Limb (tissue), 2 donors: ENCODE measurements around the gene PPM1A.
A peak's percentile ranks its signal among the peaks of the same experiment; 100 is the strongest.

Experiments used
- DNase-seq, 2 donors: peaks; one replicate each; pipeline ENCODE4 v3.0.0-alpha.2; 2016; ENCODE audit errors: extremely low spot score in 2 of 2

Gene PPM1A

GRCh38 chr14:60226298-60226697 lies 22.7 kb upstream of the PPM1A start:
- no peak for DNase-seq

DNA sequence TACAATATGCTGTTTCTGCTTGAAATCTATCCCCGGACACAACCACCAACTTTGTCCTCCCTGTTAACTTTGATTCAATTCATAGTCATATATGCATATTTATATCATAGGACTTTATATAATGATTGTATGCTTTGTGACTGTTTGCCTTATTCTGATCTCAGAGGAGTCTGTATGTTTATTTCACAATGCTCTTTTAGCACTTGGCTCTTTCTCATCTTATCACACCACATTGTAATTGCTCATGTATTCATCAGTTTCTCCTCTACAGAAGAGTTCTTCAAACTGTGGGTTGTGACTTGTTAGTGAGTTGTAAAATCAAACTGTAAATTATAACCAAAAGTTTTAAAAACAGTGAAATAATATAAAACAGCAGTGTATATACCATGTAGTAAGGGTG lies 21.7 kb upstream of the PPM1A start:
- no peak for DNase-seq

DNA sequence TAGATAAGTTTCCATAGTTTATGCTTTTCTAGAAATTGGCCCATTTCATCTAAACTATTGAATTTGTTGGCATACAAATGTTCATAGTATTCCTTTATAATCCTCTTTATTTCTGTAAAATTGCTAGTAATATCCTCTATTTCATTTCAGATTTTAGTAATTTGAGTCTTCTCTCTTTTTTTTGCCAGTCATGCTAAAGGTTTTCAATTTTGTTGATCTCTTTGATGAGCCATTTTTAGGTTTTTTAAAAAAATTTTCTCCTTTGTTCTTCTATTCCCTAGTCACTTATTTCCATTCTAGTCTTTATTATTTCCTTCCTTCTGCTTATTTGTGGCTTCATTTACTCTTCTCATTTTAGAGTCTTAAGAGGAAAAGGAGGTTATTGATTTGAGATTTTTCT lies 19.4 kb upstream of the PPM1A start:
- DNase-seq, result no peak

DNA sequence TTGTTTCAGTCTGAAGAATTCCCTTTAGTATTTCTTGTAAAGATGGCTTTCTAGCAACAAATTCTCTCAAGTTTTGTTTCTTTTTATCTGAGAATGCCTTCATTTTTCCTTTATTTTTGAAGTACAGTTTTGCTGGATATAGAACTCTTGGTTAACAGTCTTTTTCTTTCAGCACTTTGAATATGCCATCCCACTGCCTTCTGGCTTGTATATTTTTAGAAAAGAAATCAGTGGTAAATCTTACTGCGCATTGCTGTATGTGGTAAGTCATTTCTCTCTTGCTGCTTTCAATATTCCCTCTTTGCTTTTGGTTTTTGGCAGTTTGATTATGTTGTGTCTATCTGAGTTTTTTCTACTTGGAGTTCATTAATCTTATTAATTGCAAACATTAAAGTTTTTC lies 16.8 kb upstream of the PPM1A start:
- DNase-seq, result no peak

- no peak for DNase-seq
Observed at GRCh38 chr14:60233251-60233650, 15.8 kb upstream of the PPM1A start.

DNA sequence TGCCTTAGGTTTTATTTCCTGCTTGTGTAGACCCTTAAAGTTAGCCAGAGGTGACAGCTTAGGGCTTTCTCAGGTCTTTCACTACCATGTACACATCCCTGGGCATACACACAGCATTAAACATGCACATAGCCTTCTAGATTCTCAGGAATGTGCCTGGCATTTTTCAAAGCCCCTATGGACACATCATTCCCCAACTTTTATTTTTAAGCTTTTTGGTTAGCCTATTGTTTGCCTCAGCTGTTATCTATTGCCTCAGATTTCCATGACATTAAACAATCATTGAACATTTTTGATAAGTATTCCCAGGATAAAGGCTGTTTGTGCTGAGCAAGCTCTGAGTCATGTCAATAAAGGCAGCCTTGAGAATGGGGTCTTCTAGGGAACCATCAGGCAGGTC lies 15.1 kb upstream of the PPM1A start:
- DNase-seq, result no peak

- DNase-seq, result no peak
Observed at GRCh38 chr14:60235440-60235839, 13.6 kb upstream of the PPM1A start.

GRCh38 chr14:60238955-60239354 lies 10.1 kb upstream of the PPM1A start:
- no peak for DNase-seq

GRCh38 chr14:60240139-60240856 lies 8.7 kb upstream of the PPM1A start:
- no peak for DNase-seq

DNA sequence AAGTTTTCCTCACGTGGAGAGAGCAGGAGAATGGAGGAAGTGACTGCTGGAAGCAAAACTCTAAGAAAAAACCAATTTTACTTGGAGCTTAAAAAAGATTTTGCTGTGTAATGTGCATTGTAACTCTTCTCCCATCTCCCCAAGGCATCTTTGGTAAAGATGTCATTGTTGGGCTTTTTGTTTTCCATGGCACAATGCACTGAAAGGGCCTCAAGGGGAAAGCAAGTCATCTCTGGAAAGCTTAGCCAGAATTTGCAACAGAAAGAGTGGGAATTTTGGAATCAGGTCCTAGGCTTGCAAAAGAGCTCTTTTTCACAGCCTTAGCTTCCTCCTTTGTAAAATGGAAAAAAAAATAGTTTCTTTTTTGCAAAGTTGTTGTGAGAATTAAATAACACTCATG lies 7.9 kb upstream of the PPM1A start:
- DNase-seq, result no peak

- no peak for DNase-seq
Observed at GRCh38 chr14:60242429-60242828, 6.6 kb upstream of the PPM1A start.

GRCh38 chr14:60245380-60246177 lies 3.4 kb upstream of the PPM1A start:
- no peak for DNase-seq

- peak; percentile 88 to 94 for DNase-seq
Observed at GRCh38 chr14:60247994-60248696, 876 bp upstream of the PPM1A start.

- peak; percentile 61 to 87 for DNase-seq
Observed at GRCh38 chr14:60249321-60250256, 568 bp downstream of the PPM1A start.

DNA sequence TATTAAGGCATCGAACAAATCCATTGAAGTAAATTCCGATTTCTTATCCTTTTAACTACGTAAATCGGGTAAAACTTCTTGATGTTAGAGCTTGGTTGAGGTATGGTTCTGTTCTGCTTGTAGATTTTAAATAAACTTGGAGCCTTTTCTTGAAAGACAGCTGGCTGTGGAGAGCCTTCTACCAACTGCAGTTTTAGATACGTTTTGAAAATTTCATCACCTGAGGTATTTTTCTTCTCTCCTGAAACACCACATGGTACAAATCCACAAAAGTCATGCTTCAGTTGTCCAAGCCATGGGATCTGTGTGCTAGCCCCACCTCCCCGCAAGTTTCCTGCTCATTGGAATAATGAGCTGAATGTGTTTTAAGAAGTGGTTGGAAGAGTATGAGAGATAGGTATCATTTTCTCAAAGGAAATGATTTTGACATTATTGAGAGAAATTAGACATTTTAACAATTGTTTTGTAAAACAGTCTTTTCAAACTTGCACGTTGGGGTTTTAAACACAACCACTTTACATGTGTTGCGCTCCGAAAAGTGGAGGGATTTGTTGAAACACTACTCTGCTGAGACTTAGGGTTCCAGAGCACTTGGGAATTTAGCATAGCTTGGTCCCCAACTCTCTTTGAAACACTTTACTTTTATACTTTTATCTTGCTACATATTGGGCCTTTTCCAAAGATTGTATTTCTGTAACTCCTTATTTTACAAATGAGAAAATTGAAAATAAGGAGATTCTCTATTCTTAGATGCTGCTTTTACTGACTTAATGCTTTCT lies 1.4 kb downstream of the PPM1A start:
- no peak for DNase-seq

DNA sequence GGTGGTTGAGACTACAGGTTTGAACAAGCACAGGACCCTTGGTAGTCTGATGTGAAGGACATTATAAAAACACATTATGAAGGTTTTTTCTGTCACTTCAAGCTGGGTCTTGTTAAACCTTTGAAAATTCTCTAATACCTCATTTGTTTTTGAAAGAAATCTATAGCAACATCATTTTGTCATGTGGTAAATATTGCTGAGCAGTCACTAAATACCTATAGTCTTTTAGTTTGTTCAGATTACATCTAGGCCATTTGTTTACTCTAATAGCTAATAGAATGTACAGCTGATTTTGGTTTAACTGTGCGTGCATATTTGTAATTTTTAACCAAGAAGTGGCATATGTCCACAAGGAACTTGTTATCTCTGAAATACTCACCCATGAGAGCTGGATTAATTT lies 2.9 kb downstream of the PPM1A start:
- no peak for DNase-seq

GRCh38 chr14:60252630-60253029 lies 3.6 kb downstream of the PPM1A start:
- DNase-seq, result no peak

DNA sequence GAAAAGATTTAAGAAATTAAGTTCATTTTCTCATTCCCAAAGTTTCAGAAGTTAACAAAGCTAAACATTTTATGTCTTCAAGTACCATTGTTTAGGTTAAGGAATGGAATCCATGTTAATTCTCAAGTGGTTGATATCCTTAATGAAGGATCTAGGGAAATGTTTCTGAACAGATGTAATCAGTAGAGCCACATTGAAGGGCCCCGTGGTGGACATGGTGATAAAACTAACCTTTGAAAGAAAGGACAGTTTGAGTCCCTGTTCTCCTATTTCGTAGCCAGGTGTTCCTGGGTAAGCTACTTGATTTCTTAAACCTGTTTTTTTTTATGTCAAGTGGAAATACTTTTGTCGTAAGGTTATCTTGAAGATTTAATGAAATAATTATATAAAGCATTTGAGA lies 4.6 kb downstream of the PPM1A start:
- DNase-seq, result no peak

GRCh38 chr14:60254176-60254575 lies 5.2 kb downstream of the PPM1A start:
- DNase-seq, result no peak

- no peak for DNase-seq
Observed at GRCh38 chr14:60257865-60258264, 8.8 kb downstream of the PPM1A start.

GRCh38 chr14:60265163-60265562 lies 16.1 kb downstream of the PPM1A start:
- no peak for DNase-seq
